ENCODE results near the gene CTBP2. TPM values are rescaled to one million over a fixed set of nuclear protein-coding genes. Genes with fewer than 3 reads are reported as not detected.
A peak's percentile ranks its signal among the peaks of the same experiment; 100 is the strongest.

Gene CTBP2
- total RNA-seq, 1 experiment from 2014 or later: 212 TPM

- Histone ChIP-seq H4K5ac (ENCODE audit: insufficient read length, low read depth, low read length) (no peak overlapping the region), H2BK5ac (ENCODE audit: insufficient read length, low read length) (no peak overlapping the region), H2BK20ac (ENCODE audit: low read depth, low read length, poor library complexity, severe bottlenecking) (no peak overlapping the region), H3K9me3 (ENCODE audit: control insufficient read depth, low read depth, low read length) (no peaks in the 10 kb centered on the region), H2AK5ac (ENCODE audit: insufficient read length, low read length) (no peak overlapping the region), H3K56ac (ENCODE audit: insufficient read length, low read depth, low read length) (no peak overlapping the region), H2AFZ (ENCODE audit: low read length) (no peak overlapping the region), H4K20me1 (ENCODE audit: control insufficient read depth, insufficient read depth, insufficient read length) (no peaks in the 10 kb centered on the region), H3K23me2 (ENCODE audit: insufficient read length, low read depth, low read length, poor library complexity, severe bottlenecking) (no peaks in the 10 kb centered on the region), H2BK120ac (ENCODE audit: low read depth, low read length, poor library complexity, severe bottlenecking) (no peak overlapping the region), H3K9ac (ENCODE audit: extremely low read depth, insufficient read length, low read length) (no peak overlapping the region), H3K79me2 (ENCODE audit: insufficient read depth, low read length) (peaks cover 4% of the 10 kb centered on the region; the same call in 1 of the 2 replicates), H3K18ac (ENCODE audit: insufficient read length, low read depth, low read length) (no peak overlapping the region), H3K27me3 (ENCODE audit: insufficient read depth, low read length) (no peaks in the 10 kb centered on the region), H3K27ac (ENCODE audit: insufficient read length, low read depth, low read length) (no peak overlapping the region), H3K14ac (ENCODE audit: insufficient read depth, low read length) (no peak overlapping the region), H3K4ac (ENCODE audit: low read depth, low read length) (no peak overlapping the region), H3K23ac (ENCODE audit: insufficient read length, low read depth, low read length) (no peak overlapping the region), H4K91ac (ENCODE audit: insufficient read length, low read depth, low read length) (no peak overlapping the region), H3T11ph (ENCODE audit: low read length) (no peak overlapping the region), H3K4me1 (ENCODE audit: insufficient read depth, low read length) (no peaks in the 10 kb centered on the region), H2BK15ac (ENCODE audit: low read depth, low read length) (no peak overlapping the region), H3K79me1 (ENCODE audit: insufficient read depth, low read depth, low read length, poor library complexity, severe bottlenecking) (peaks cover 5% of the 10 kb centered on the region), H2BK12ac (ENCODE audit: insufficient read length, low read depth, low read length) (no peak overlapping the region), H3K4me2 (ENCODE audit: insufficient read depth, insufficient read length, low read length) (no peak overlapping the region), H4K8ac (replicated peaks; ENCODE audit: insufficient read length, low read depth, low read length) (no peak overlapping the region)
- Mint-ChIP-seq H3K4me1 (no peaks in the 10 kb centered on the region), H3K4me3 (no peak overlapping the region), H3K36me3 (ENCODE audit: insufficient read depth in 1 of 3, low read depth in 3 of 3) (peaks cover 52 to 94% (median 78%) of the 10 kb centered on the region in 3 experiments), H3K27ac (peak overlapping the region in 2 of 3 experiments; percentile 36 to 44; a peak in 2 of 7 replicates), H3K27me3 (ENCODE audit: low read depth) (peaks cover 4% of the 10 kb centered on the region; the same call in 1 of the 2 replicates), H3K9me3 (no peaks in the 10 kb centered on the region)
- no CpG with 5 or more reads among the region's 29 CpGs for WGBS (ENCODE audit: extremely low coverage, insufficient read length, low lambda C conversion rate)
- no peak for TF ChIP-seq CTCF (conservative IDR thresholded peaks at IDR 0.05)
- no peak for DNase-seq
These were observed 160.7 kb downstream of the CTBP2 start for GRCh38 chr10:124999433-125000365.
